ENCODE results near the gene NANOGP8. TPM values are rescaled to one million over a fixed set of nuclear protein-coding genes. Genes with fewer than 3 reads are reported as not detected.

The NANOGP8 gene
- total RNA-seq, 1 experiment from 2014 or later: 88.4 TPM

- Histone ChIP-seq H3K4me1 (ENCODE audit: insufficient read depth, low read length) (no peaks in the 10 kb centered on the region), H3T11ph (ENCODE audit: low read length) (no peak overlapping the region), H2BK12ac (ENCODE audit: insufficient read length, low read depth, low read length) (no peak overlapping the region), H2BK20ac (ENCODE audit: low read depth, low read length, poor library complexity, severe bottlenecking) (no peak overlapping the region), H4K91ac (ENCODE audit: insufficient read length, low read depth, low read length) (no peak overlapping the region), H2AK5ac (ENCODE audit: insufficient read length, low read length) (no peak overlapping the region), H3K79me1 (ENCODE audit: insufficient read depth, low read depth, low read length, poor library complexity, severe bottlenecking) (no peaks in the 10 kb centered on the region), H3K23me2 (ENCODE audit: insufficient read length, low read depth, low read length, poor library complexity, severe bottlenecking) (no peaks in the 10 kb centered on the region), H4K20me1 (ENCODE audit: control insufficient read depth, insufficient read depth, insufficient read length) (no peaks in the 10 kb centered on the region), H3K18ac (ENCODE audit: insufficient read length, low read depth, low read length) (no peak overlapping the region), H3K23ac (ENCODE audit: insufficient read length, low read depth, low read length) (no peak overlapping the region), H2BK15ac (ENCODE audit: low read depth, low read length) (no peak overlapping the region), H3K27me3 (ENCODE audit: insufficient read depth, low read length) (no peaks in the 10 kb centered on the region), H3K79me2 (ENCODE audit: insufficient read depth, low read length) (no peaks in the 10 kb centered on the region), H2BK120ac (ENCODE audit: low read depth, low read length, poor library complexity, severe bottlenecking) (no peak overlapping the region), H3K4ac (ENCODE audit: low read depth, low read length) (no peak overlapping the region), H2AFZ (ENCODE audit: low read length) (no peak overlapping the region), H3K14ac (ENCODE audit: insufficient read depth, low read length) (no peak overlapping the region), H3K56ac (ENCODE audit: insufficient read length, low read depth, low read length) (no peak overlapping the region), H4K5ac (ENCODE audit: insufficient read length, low read depth, low read length) (no peak overlapping the region), H3K27ac (ENCODE audit: insufficient read length, low read depth, low read length) (no peak overlapping the region), H3K4me2 (ENCODE audit: insufficient read depth, insufficient read length, low read length) (no peak overlapping the region), H2BK5ac (ENCODE audit: insufficient read length, low read length) (no peak overlapping the region), H3K9ac (ENCODE audit: extremely low read depth, insufficient read length, low read length) (no peak overlapping the region), H4K8ac (replicated peaks; ENCODE audit: insufficient read length, low read depth, low read length) (no peak overlapping the region), H3K9me3 (ENCODE audit: control insufficient read depth, low read depth, low read length) (no peaks in the 10 kb centered on the region)
- Mint-ChIP-seq H3K27me3 (ENCODE audit: low read depth) (no peaks in the 10 kb centered on the region), H3K4me3 (no peak overlapping the region), H3K4me1 (peaks cover 2% of the 10 kb centered on the region in 2 experiments; a peak in 2 of 4 replicates), H3K9me3 (no peaks in the 10 kb centered on the region; a peak in 1 of 5 replicates), H3K27ac (no peak overlapping the region), H3K36me3 (ENCODE audit: insufficient read depth in 1 of 3, low read depth in 3 of 3) (peaks cover 0 to 5% (median 0%) of the 10 kb centered on the region in 3 experiments; a peak in 1 of 7 replicates)
- DNase-seq: no peak
- no peak for TF ChIP-seq CTCF (conservative IDR thresholded peaks at IDR 0.05)
- no CpG with 5 or more reads among the region's 18 CpGs for WGBS (ENCODE audit: extremely low coverage, insufficient read length, low lambda C conversion rate)
Observed at GRCh38 chr15:35092311-35092710, 7.2 kb upstream of the NANOGP8 start.
